Measurements from ENCODE around the gene IQCE.
"Not testable (repeated sequence)": the region's sequence is repeated elsewhere in the genome, so short reads cannot be mapped to it uniquely, and the experiment has no call there.

GRCh38 chr7:2534214-2534613, 24.6 kb upstream of the IQCE start:
- TF ChIP-seq CTCF (IDR thresholded peaks at IDR 0.05; ENCODE audit: poor library complexity); EZH2 (IDR thresholded peaks at IDR 0.05; ENCODE audit: borderline replicate concordance): not testable (repeated sequence)
